ENCODE results near the gene UCN2. TPM values are rescaled to one million over a fixed set of nuclear protein-coding genes. Genes with fewer than 3 reads are reported as not detected.

Gene UCN2
- total and polyA plus RNA-seq, 9 of the 15 experiments (the other 6 are each of a cell fraction or from before 2014, with no cell fraction given) = 0.08 to 0.11 TPM; not detected in 7

- H3K27me3 ChIP-seq (ENCODE audit: control insufficient read depth in 2 of 2, insufficient read depth in 2 of 2, low read length in 2 of 2) = no peaks in the 10 kb centered on the region
- H2AFZ ChIP-seq (ENCODE audit: low read depth, low read length) = no peak overlapping the region
- no TSS peak for BruUV-seq (replicated peaks)
- intact Hi-C loops (cut with micrococcal nuclease) (no loop called here), in situ Hi-C loops (cut with MboI) (no loop called here)
- peak overlapping the region in 1 of 2 experiments; percentile 61; a peak in 1 of 4 replicates for H3K9ac ChIP-seq (ENCODE audit: insufficient read depth in 1 of 2, low read depth in 2 of 2, low read length in 2 of 2)
- POLR2A ChIA-PET = no interaction called here
- peaks cover 32 to 70% of the 10 kb centered on the region in 2 experiments for H3K4me1 ChIP-seq (replicated peaks in 1 of 2; ENCODE audit: control insufficient read depth in 2 of 2, insufficient read depth in 2 of 2, low read length in 2 of 2)
- CTCF ChIA-PET (ENCODE audit: low intra/inter-chr PET ratio) = no interaction called here
- FAIRE-seq (no peak), DNase-seq (ENCODE audit: extremely low read depth in 1 of 4, low spot score in 3 of 4) (no peak), ATAC-seq (no peak)
- H3K36me3 ChIP-seq (ENCODE audit: control insufficient read depth, insufficient read depth, low read length) = no peaks in the 10 kb centered on the region
- H3K9me3 ChIP-seq (replicated peaks; ENCODE audit: control insufficient read depth, insufficient read depth, low read depth, low read length) = no peaks in the 10 kb centered on the region
- no peak overlapping the region for H3K4me2 ChIP-seq (ENCODE audit: insufficient read depth, low read length)
- no peak overlapping the region for H3K27ac ChIP-seq (ENCODE audit: extremely low read depth, low read depth, low read length)
- 71% methylated on average over 15 of the region's 20 CpGs for WGBS (ENCODE audit: insufficient coverage, low coverage, missing lambda C conversion rate)
- H3K9me1 ChIP-seq (ENCODE audit: control insufficient read depth, insufficient read depth, low read length) = no peaks in the 10 kb centered on the region
- no peak overlapping the region for H3K4me3 ChIP-seq
- no peaks in the 10 kb centered on the region for H4K20me1 ChIP-seq (replicated peaks; ENCODE audit: control insufficient read depth, insufficient read depth, low read length)
- H3K79me2 ChIP-seq (ENCODE audit: control insufficient read depth, insufficient read depth, low read length) = no peaks in the 10 kb centered on the region
- TF ChIP-seq ETS1 (conservative IDR thresholded peaks at IDR 0.05; ENCODE audit: control insufficient read depth, low read depth, low read length) (no peak), FOXO4 (CRISPR knock-in tag; IDR thresholded peaks at IDR 0.05) (no peak), ZNF280B (CRISPR knock-in tag; IDR thresholded peaks at IDR 0.05) (no peak), SMAD2 (IDR thresholded peaks at IDR 0.05; ENCODE audit: low read depth, low read length) (no peak), ZNF75A (CRISPR knock-in tag; IDR thresholded peaks at IDR 0.05) (no peak), ZNF589 (CRISPR knock-in tag; IDR thresholded peaks at IDR 0.05; ENCODE audit: low read depth) (no peak)
- TF ChIP-seq, protein P1, sequence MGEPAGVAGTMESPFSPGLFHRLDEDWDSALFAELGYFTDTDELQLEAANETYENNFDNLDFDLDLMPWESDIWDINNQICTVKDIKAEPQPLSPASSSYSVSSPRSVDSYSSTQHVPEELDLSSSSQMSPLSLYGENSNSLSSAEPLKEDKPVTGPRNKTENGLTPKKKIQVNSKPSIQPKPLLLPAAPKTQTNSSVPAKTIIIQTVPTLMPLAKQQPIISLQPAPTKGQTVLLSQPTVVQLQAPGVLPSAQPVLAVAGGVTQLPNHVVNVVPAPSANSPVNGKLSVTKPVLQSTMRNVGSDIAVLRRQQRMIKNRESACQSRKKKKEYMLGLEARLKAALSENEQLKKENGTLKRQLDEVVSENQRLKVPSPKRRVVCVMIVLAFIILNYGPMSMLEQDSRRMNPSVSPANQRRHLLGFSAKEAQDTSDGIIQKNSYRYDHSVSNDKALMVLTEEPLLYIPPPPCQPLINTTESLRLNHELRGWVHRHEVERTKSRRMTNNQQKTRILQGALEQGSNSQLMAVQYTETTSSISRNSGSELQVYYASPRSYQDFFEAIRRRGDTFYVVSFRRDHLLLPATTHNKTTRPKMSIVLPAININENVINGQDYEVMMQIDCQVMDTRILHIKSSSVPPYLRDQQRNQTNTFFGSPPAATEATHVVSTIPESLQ (CRISPR knock-in tag; IDR thresholded peaks at IDR 0.05) = no peak
- TF ChIP-seq, protein P2, sequence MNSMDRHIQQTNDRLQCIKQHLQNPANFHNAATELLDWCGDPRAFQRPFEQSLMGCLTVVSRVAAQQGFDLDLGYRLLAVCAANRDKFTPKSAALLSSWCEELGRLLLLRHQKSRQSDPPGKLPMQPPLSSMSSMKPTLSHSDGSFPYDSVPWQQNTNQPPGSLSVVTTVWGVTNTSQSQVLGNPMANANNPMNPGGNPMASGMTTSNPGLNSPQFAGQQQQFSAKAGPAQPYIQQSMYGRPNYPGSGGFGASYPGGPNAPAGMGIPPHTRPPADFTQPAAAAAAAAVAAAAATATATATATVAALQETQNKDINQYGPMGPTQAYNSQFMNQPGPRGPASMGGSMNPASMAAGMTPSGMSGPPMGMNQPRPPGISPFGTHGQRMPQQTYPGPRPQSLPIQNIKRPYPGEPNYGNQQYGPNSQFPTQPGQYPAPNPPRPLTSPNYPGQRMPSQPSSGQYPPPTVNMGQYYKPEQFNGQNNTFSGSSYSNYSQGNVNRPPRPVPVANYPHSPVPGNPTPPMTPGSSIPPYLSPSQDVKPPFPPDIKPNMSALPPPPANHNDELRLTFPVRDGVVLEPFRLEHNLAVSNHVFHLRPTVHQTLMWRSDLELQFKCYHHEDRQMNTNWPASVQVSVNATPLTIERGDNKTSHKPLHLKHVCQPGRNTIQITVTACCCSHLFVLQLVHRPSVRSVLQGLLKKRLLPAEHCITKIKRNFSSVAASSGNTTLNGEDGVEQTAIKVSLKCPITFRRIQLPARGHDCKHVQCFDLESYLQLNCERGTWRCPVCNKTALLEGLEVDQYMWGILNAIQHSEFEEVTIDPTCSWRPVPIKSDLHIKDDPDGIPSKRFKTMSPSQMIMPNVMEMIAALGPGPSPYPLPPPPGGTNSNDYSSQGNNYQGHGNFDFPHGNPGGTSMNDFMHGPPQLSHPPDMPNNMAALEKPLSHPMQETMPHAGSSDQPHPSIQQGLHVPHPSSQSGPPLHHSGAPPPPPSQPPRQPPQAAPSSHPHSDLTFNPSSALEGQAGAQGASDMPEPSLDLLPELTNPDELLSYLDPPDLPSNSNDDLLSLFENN (IDR thresholded peaks at IDR 0.05; ENCODE audit: low read depth in 2 of 2, low read length in 2 of 2) = no peak
These were observed 1.1 kb downstream of the UCN2 start for GRCh38 chr3:48562367-48563095.

All from K562 (cell line).